HG02885 (cell line): Measurements from ENCODE around the gene EFHD1.

ENCODE experiments used
- ATAC-seq: cut with Tn5 transposase; IDR thresholded peaks from one replicate; pipeline ENCODE4 v1.9.1; 2021; ENCODE audit warnings: mild to moderate bottlenecking; ENCODE audit not compliant: unreplicated experiment, poor library complexity

The EFHD1 gene, protein sequence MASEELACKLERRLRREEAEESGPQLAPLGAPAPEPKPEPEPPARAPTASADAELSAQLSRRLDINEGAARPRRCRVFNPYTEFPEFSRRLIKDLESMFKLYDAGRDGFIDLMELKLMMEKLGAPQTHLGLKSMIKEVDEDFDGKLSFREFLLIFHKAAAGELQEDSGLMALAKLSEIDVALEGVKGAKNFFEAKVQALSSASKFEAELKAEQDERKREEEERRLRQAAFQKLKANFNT

GRCh38 chr2:232633413-232634205 is at the start of gene EFHD1:
Gene EFHD1 (plus strand): TSS chr2:232633604. CDS start chr2:232633705, 101 bp downstream.
- peak; percentile 38 for ATAC-seq

DNA sequence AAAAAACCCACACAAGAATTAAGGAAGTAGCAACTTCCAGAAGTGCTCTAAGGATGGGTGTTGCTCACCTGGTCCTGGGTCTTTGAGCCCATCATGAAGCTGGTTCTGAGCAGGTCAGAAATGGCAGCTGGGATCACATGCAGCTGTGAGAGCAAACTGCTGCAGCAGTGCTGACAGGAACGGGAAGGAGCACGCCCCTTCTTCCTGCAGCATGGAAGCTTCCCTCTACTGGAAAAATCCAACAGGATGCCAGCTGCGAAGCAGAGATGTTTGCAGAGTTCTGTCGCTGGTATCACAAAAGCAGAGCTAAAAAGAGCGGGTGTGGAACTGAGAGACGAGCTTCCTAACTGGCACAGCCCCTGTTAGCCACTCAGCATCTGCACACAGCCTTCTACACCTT is 49.2 kb upstream of the EFHD1 start:
- no peak for ATAC-seq

DNA sequence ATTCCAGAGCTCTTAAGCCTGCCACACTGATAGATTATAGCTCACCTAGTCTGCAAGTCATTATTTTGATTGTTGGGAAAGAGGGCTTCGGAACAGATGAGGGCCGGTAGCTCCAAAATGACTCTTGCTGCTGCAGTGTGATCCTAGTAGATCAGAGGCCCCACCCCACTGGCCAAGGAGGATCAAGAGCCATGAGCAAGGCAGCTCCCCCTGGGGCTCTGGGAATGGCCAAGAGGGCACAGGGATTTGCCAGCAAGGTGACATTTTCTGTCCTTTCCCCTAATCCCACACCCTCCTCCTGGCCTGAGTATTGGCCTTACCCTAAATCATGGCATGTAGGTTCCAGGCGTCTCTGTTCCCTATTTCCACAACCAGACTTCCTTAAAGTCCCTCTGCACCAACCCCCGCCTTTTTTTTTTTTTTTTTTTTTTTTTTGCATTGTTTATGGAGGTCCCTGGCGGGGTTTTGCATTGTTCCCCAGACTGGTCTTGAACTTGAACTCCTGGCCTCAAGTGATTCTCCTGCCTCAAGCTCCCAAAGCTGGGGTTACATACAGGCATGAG is 46.4 kb upstream of the EFHD1 start:
- no peak for ATAC-seq

DNA sequence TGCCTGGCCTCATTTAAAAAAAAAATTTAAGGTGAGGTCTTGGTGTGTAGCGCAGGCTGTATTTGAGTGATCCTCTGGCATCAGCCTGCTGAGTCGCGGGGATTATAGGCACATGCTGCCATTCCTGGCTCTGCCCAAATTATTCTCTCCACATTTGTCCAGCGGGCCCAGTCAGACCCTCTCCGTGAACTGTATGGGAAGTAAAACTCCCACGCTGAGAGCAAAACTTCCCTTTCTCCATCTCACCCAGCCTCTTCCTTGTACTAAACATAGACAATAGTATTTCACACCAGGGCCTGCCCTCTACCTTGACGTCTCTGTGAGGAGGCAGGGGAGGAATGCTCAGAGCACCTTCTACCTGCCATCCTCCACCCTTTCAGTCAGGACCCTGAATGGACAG is 45.9 kb upstream of the EFHD1 start:
- no peak for ATAC-seq

- no peak for ATAC-seq
These were observed 45.4 kb upstream of the EFHD1 start for GRCh38 chr2:232588031-232588430.

DNA sequence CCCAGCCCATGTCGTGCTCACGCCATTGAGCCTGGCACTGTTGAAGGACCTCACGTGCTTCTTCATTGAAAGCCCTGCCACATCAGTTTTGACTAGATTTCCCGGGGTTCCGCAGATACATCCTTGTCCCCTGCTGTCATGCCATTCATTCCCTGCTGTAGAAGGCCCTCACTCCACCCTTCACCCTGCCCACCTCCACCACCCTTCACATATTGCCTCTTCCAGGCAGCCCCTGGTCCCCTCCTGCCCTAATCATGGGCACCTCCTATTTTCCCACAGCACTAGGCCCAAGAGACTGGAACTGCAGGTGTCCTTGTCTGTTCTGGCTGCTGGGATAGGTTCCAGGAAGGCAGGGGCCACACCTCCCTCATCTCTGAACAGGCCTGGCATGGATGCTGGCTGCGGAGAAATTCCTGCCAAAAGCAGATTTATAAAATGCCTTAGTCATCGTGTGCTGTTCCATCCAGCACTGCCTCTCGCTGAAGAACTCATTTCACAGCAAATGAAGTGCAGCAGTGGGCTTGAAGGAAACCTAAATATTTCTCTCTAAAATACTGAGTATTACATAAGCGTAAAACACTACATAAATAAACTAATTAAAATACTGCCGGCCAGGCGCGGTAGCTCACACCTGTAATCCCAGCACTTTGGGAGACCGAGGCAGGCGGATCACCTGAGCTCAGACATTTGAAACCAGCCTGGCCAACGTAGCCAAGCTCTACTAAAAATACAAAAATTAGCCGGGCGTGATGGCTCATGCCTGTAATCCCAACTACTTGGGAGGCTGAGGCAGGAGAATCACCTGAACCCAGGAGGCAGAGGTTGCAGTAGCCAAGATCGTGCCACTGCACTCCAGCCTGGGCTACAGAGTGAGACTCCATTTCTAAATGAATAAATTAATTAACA is 44.5 kb upstream of the EFHD1 start:
- no peak for ATAC-seq

DNA sequence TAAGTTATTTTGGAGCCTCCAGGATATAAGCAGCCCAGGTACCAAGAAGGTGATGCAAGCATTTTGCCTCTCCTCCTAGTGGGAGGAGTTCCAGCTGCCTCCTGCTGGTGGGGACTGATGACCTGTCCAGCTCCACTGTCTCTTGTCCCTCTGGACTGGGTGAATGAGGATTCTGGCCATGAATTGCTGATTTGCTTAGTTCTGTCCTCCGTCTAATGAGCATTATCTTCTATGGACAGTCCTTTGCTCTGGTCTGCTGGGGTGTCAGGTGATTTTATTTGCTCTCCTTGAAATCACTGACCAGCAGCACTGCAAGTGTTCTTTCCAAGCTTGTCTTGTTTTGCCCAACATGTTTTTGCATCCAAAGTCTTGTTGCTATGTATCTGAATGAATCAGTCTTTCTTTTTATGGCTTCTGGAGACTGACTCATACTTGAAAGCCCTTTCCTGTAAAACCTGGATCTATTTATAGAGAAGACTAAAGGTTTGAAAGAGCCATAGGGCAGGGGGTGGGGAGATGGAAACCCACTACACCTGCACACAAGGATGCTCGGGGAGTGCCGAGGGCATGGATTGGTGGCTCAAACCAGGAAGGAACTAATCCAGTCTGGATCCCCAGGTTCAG is 40.5 kb upstream of the EFHD1 start:
- no peak for ATAC-seq

DNA sequence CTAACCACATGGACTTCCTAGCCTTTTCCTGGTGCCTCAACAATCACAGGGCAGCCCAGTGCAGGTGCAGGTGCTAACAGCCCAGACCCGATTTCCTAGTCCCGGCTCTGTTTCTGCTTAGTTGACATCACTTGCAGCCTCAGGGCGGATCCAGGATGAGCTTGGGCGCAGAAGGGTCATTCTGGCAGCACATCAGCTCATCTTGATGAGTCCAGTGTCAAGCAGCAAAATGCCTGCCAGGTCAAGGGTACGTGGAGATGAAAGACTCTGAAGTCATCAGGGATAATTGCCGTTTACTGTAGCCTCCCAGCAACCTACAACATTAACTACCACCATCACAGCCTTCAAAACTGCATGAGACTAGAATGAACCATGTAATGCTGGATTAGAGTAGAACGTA is 39.4 kb upstream of the EFHD1 start:
- no peak for ATAC-seq

GRCh38 chr2:232597362-232598079 is 35.9 kb upstream of the EFHD1 start:
- no peak for ATAC-seq

GRCh38 chr2:232598293-232598692 is 35.1 kb upstream of the EFHD1 start:
- ATAC-seq = no peak

- no peak for ATAC-seq
These were observed 33.2 kb upstream of the EFHD1 start for GRCh38 chr2:232600053-232600773.

GRCh38 chr2:232603283-232603682 is 30.1 kb upstream of the EFHD1 start:
- no peak for ATAC-seq

- no peak for ATAC-seq
These were observed 28.9 kb upstream of the EFHD1 start for GRCh38 chr2:232604535-232604934.

DNA sequence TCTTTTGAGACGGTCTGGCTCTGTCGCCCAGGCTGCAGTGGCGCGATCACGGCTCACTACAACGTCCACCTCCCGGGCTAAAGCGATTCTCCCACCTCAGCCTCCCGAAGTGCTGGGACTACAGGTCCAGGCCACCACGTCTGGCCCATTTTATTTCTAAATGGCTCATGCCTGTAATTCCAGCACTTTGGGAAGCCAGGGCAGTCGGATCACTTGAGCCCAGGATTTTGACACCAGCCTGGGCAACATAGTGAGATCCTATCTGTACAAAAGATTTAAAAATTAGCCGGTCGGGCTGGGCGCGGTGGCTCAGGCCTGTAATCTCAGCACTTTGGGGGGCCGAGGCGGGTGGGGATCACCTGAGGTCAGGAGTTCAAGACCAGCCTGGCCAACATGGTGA is 26.4 kb upstream of the EFHD1 start:
- no peak for ATAC-seq

GRCh38 chr2:232609607-232610006 is 23.8 kb upstream of the EFHD1 start:
- no peak for ATAC-seq

DNA sequence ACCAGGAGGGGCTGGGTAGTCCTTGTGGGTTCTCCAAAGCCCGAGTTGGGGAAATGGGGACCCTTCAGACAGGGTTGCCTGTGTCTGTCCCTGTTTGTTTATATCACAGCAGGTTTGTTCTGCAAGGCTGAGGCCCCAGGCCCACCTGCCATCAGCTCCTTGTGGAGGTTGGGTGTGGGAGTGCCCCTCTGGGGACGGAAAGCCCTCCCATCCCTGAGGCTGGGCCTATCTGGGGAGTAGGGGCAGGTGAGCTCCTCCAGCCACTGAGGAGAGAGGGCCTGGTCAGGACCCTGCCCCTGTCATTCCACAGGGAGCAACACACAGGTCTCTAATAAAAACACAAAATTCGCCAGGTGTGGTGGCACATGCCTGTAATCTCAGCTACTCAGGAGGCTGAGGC is 23.3 kb upstream of the EFHD1 start:
- no peak for ATAC-seq

GRCh38 chr2:232611061-232611460 is 22.3 kb upstream of the EFHD1 start:
- ATAC-seq = no peak

GRCh38 chr2:232611559-232612218 is 21.7 kb upstream of the EFHD1 start:
- no peak for ATAC-seq
